Hematopoietic multipotent progenitor cell treated with erythropoietin and hydrocortisone succinate and interleukin-3 and kit ligand, for 17 days (in vitro differentiated cells): Measurements from ENCODE around the gene TEX2.
"Not testable (repeated sequence)": the region's sequence is repeated elsewhere in the genome, so short reads cannot be mapped to it uniquely, and the experiment has no call there.

Source experiments
- DNase-seq: peaks from one replicate; pipeline ENCODE4 v3.0.0-alpha.2; 2015; ENCODE audit warnings: low spot score

The TEX2 gene

DNA sequence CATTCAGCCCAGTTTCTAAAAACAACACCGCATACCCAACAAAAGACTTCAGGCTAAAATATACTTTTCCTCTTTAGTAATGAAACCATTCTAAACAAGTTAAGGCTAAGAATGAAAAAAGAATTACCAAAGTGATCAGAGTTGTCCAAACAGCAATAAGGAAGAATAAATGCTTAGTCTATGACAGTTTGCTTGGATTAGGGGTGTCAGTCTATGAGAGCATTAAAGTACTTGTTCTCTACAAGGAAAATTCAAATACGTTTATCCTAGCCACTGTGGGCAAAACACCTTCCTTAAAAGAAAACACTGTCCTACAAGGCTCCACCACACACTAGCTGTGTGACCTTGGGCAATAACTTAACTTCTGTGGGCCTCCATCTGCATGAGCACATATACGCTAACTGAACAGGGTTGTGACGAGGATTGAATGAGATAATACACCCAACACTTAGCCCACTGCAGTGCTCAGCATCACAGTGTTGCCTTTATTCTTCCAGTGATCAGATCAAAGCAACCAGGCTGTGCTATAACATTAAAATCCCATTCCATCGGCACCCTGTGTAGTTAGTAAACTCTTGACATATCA is 53.6 kb downstream of the TEX2 start:
- DNase-seq: no peak

DNA sequence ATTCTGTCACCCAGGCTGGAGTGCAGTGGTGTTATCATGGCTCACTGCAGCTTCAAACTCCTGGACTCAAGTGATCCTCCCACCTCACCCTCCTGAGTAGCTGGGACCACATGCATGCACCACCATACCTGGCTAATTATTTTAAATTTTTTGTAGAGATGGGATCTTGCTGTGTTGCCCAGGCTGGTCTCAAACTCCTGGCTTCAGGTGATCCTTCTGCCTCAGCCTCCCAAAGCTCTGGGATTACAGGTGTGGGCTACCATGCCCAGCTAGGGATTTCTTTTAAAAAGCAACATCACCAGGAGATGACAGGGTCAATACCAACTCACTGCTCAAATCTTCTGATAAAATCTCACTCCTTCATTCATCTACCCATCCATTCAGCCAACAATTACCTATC is 54.4 kb downstream of the TEX2 start:
- DNase-seq: not testable (repeated sequence)

DNA sequence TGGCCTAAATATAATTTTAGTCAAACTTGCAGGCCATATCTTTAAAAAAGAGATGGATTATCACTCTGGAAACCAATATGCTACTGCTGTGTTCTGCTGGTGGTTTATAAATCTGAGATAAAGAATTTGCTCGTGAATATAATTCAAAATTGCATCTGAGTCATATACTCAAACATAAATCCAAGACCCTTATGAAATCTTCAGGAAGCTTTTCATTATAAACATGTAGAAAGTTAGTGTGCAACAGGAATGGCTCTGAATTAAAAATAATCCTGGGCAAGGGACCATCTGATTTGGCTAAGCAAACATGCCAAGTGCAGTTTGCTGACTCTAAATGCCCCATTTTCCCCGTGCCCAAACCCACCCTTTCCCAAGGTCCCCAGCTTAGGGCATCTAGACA is 57.3 kb downstream of the TEX2 start:
- no peak for DNase-seq

DNA sequence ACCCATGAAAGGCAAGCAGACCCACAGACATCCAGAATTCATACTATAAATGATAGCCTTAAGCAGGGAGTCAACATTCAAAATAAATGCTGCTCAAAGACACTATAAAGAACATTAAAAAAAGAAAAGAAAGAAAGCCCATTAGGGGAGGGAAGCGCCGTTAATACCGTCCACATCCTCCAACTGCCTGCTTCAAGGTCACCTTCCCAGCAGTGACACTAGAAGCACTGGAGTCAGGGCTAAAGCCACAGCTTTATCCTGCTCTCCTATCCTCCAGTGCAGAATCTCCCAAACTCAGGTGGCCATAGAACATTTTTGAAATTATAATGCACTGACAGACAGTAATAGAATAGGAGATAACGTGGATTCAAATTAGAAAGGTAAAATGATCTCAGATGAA is 59.4 kb downstream of the TEX2 start:
- no peak for DNase-seq

DNA sequence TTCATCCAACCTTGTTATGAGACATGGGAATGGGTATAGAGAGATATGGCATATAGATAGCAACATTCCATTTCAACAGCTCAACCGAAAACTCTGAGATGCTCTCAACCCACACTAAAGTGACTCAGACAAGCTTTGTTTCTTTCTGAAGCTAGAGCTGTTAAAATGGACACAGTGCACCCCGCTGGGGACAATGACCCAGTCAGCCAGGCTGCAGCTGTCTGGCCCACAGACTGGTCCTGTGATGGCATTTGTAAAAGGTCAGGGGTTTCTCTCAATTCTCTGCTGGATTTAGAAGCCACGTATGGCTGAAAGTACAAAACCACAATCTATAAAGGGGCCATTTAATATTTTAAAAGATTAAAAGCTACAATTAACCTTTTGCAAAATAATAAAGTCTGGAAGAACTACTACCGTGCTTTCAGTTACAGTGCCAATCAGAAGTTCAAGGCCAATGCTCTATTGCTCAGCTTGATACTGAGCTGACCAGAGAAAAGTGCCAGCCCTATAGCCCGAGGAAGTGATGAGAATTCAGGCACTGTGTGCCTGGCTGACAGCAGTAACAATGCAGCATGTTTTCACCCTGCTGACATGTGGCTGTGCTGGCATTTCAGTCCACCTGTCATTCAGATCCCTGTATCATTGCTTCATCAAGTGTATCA is 60.2 kb downstream of the TEX2 start:
- DNase-seq: no peak

DNA sequence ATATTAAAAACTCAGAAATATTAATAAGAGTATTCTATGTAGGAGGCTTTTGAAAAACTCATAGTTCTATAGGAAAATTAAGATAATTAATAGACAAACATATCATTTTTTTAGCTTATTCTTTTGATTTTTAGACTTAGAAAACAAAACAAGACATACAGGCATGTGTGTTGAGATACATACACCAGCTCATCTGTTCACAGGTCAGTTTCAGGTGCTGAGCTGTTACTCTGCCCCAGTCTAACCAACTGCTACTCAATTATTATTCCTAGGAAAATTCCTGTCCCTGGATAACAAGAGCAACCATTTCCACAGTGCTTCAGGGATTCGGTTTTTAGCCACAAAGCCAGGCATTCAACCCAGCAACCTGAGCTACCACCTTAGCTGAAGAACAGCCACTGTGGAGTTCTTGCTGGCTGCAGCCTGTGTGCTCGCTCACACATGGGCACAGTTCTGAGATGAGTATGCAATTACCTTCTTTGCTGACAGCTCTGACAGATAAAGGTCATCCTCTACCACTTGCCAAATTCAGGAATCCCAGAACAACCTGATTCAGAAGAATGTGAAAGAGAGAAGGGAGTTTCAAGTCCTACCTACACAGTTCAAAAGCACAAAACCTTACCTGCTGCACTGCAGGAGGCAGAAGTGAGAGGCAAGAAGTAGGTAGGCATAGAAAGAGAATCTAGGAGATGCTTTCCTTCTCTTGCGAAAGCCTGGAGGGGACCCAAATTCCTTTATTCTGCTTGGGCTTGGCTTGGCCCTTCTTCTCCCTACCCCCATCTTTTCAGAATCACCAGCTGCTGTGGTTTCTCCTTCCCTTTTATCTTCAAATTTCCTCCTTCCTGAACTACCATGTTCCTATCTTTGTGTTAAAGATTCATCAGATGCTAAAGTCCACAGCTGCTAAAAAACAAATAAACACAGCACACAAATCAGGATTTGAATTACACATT is 62.7 kb downstream of the TEX2 start:
- DNase-seq: peak; percentile 35

DNA sequence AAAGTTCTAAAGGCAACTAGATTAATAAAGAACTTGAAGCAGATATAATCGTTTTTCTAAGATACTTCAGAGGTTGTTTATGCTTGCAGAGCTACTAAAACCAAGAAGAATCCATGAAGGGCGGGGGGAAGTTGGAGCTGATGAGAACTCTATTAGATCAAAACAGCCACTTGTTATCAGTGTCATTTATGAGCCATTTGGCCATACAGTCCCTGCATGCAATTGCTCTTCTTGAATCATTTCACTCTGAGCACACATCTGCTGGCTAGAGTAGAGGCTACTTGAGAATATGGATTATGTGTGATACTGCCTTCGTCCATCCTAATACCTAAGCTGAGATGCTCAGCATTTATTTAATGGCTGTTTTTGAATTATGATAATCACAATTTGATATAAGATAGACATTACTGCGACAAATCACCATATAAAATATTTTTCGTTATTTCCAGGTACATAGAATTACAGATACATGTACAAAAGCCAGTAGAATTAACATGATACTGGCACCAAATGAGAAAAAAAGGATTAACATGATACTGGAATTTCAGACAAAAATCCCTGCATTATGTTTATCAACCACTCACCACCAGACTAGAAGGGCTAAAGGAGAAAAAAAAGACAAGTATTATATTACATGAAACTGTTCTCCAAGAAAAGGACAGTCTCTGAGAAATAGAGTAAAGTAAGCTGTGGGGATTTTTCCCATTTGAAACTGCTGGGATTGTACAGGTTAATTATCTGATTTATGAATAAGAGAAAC is 64.5 kb downstream of the TEX2 start:
- no peak for DNase-seq

DNA sequence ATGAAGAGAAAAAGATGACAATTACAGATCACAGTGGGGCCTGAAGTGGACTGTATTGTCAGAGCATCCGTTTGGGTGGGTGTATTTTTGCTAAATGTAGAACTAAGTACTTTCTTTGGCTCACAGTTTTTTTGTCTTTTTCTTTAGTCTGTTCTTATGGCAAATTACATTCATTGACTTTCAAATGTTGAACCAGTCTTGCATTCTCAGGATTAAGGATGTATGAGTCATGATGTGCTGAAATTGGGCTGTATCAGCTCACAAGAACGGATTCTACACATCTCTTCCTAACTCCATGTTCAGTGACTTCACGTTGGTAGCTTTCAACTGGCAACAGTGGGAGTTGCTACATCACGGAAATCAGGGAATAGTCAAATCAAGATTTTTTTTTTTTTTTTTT is 66.5 kb downstream of the TEX2 start:
- DNase-seq: no peak

DNA sequence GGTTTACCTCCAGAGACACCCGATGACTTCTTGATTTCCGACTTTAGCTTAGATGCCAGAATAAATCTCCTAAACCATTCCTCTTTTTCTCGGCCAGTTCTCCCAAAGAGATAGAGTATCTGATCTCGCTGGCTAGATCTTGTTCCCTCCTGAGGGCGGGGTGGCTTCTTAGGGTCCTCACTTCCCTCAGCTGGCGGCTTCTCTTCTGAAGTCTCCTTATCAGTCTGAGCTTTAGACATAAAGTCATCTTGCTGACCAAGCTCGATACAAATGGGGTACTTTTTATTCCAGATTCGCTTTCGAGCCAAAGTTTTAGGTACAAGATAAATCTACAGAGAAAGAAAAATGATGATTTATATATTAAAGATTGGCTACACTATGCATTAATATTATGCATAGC is 69.5 kb downstream of the TEX2 start:
- DNase-seq: no peak

DNA sequence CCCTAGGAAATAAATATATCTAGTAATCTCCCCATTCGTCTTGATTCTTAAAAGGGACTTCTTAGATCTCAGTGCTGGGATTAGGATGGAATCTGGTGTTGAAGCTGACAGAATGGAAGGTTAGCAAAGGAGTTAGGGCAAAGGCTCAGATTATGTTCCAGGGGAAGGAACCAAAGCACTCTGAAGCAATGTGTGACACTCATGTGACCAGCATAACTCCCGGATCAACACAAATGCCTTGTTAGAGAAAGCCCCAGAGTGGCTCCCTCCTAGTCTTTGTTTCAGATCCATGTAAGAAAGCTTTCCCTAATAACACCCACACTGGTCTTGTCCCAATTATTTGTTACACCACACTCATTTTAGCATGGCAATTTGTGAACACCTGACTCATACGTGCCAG is 70.5 kb downstream of the TEX2 start:
- no peak for DNase-seq

DNA sequence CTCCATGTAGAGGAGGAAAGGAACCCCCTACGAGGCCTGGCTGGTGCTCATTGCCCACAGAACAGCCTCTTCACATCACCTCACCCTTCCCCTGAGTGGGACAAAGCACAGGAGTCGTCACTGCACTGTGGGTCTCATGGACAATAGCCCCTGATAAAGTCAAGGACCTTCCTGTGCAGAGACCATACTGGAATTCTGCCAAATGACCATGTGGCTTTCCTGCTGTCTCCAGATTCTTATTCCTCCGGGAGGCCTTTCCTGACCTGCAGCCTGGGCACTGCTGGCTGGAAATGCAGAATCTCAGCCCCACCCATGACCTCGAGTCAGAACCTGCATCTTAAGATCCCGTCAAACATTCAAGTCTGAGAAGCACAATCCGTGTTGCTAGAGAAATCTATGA is 72.6 kb downstream of the TEX2 start:
- DNase-seq: no peak

DNA sequence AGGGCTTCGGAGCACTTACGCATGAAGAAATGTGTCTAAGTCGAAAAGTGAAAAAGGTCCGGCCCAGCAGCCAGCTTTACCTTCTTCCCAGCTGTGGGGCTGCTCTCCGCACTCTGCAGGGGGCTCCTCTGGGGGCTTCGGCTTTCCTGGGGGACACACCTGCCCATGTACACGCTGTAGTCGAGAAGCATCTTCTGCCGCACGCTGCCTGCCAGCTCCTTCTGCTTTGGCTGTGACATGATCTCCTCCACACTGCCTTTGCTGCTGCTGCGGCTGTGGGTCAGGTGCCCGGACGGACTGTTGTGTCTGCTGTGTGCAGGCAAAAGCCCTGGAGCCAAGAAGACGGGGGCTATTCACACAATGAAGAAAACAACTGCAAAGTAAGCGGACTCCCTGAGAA is 75.0 kb downstream of the TEX2 start:
- no peak for DNase-seq

DNA sequence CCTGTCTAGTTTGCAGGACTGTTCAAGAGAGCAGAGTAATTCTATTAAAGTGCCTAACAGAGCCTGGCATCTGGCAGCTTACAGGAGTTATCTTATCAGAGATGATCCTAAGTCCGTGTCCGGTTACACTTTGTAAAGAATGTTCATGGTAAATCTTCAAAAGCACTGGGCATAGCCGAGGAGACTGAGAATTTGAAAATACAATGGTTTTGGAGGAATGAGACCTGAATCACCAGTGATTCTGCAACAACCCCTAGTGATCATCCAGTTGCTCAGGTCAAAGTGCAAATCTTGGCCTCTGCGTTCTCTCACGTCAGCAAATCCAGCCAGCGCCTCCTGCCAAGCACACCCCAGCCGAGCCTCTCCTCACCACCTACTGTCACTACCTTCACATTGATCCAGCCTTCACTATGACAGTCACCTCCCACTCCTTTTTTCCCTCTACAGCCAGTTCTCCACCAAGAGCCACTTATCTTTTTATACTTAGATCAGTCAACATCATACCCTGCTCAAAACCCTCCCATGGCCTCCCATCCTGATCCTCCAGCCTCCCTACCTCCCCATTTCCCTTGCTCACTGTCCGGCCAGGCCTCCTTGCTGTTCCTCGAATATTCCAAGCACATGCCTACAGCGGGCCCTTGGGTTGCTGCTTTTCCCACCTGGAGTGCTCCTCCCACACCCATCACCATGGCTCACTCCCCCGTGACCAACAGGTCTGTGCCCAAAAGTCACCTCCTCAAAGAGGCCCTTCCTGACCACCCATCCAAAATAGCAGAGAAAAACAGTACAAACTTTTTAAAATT is 75.8 kb downstream of the TEX2 start:
- DNase-seq: no peak

DNA sequence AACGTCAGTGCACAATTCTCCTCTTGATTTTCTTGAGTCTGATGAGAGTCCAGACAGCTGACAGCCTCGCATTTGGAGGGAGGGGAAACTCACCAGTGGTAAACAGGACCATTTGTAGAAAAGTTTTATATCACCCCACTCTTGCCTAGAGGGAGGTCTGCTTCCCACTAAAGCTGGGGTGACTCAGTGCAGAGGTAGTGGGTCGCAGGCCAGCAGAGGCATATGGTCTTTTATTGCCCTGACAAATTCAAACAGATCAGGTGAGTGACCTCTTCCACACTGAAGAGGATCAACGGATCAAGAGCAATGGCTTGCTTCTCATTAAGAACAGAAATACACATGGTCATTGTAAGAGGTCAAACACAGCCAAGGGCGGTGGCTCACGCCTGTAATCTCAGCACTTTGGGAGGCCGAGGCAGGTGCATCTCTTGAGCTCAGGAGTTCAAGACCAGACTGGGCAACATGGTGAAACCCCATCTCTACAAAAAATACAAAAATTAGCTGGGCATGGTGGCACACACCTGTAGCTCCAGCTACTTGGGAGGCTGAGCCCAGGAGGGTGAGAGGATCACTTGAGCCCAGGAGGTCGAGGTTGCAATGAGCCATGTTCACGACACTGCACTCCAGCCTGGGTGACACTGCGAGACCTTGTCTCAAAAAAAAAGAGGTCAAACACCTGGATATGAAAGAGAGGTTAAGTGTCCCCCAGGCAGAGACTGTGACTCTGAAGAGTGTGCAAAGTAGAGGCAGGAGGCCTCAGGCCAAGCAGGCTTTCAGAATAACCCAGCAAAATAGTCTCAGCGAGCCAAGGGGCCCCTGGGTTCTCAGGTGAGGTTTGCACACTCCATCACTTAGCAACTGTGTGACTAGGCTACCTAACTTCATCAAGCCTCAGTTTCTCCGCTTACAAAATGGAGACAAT is 76.6 kb downstream of the TEX2 start:
- DNase-seq: no peak

DNA sequence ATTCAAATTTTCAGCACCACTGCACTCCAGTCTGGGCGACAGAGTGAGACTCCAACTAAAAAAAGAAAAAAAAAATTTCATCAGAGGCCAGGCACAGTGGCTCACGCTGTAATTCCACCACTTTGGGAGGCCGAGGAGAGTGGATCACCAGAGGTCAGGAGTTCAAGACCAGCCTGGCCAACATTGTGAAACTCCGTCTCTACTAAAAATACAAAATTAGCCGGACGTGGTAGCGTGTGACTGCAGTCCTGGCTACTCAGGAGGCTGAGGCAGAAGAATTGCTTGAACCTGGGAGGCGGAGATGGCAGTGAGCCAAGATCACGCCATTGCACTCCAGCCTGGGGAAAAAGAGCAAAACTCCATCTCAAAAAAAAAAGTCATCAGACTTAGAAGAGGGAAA is 77.5 kb downstream of the TEX2 start:
- not testable (repeated sequence) for DNase-seq

DNA sequence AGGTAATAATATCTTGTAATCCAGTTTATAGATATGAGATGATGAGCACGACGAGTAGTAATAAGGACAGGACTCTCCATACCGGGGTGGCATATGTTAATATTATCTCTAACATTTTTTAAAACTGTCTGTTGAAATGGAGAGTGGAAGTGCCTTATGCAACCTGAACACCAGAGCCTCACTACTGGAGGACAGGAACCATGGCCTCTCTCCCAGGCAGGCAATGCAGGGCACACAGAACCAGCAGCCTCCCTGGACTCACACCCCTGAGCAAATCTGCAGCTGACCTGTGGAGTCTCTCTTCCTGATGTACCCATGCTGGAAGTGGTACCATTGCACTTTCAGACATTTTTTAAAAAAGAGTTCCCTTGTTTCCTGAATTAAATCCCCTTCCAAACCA is 78.0 kb downstream of the TEX2 start:
- no peak for DNase-seq

DNA sequence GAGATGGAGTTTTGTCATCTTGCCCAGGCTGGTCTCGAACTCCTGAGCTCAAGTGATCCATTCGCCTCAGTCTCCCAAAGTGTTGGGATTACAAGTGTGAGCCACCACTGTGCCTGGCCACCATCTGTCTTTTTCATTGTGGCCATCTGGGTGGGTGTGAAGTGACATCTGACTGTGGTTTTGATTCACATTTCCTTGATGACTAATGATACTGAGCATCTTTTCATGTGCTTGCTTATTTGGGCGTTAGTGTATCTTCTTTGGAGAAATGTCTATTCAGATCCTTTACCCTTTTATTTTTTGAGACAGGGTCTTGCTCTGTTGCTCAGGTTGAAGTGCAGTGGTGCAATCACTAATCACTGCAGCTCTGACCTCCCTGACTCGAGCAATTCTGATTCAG is 79.2 kb downstream of the TEX2 start:
- no peak for DNase-seq

DNA sequence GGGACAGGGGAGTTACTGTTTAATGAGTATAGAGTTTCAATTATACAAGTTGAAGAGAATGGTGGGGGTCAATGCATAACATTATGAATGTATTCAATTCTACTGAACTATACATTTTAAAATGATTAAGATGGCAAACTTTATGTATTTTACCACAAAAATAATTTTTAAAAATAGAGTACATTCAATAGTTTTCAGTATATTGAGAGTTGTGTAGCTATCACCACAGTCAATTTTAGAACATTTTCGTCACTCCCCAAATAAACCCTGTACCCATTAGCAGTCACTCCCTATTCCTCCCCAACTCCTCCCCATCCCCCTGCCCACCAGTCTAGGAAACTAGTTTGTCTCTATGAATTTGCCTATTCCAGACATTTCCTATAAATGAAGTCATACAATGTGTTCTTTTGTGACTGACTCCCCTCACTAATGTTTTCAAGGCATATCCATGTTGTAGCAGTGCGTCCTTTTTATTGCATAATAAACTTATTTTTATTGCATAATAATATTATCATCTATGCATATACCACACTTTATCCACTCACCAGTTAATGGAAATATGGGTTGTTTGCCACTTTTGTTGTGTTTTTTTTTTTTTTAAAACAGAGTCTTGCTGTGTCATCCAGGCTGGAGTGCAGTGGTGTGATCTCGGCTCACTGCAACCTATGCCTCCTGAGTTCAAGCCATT is 80.6 kb downstream of the TEX2 start:
- no peak for DNase-seq

DNA sequence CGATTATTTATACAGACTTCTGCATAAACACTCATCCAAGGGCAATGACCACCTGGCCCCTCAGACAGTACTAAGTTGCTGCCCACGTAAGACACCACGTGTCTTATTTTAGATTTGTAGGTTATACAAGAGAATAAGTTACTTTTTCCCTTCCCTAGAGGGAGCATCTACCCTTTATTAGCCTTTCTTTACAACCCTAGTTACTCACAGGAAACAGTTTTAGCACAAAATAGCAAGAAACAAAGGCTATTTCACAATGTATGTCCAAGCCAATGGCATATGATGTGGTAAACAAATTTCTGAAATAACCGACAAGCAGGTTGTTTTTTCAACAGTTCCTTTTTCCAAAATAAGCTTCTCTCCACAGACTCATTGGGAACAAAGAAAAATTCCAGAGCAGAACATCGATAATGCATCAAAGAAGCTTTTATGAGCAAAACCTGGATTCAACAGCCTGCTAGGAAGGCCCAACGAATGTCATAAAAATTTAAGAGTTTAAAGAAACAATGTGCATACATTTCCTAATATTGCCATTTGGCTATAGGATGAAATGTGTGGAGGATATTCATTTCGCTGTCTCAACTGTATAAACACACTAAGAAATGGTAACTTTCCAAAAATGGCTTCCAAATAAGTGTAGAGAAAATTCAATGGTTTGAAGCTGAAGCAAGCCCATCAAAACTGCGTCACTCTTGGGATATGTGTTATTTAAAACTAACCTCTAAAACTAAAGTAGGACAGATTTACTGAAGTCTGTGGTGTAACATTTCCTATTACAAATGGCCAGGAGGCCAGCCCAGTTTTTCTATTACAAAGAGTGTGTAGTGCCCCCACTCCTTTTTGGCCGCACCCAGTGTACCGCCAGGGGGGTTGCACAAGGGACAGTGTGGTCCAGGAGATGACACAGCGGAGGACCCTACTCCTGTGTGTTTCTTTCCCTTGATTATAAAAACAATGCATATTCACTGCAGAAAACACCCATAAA is 82.7 kb downstream of the TEX2 start:
- no peak for DNase-seq
